Measurements from ENCODE around the gene MCFD2. TPM values are rescaled to one million over a fixed set of nuclear protein-coding genes. Genes with fewer than 3 reads are reported as not detected.

MCFD2 gene
- polyA plus RNA-seq, 1 donor (not counting 4 experiments of a cell fraction or from before 2014, with no cell fraction given) = 132 TPM

- H3K79me2 ChIP-seq (ENCODE audit: control insufficient read depth, insufficient read depth, low read length) = peaks cover 2% of the 10 kb centered on the region
- H3K36me3 ChIP-seq (ENCODE audit: control insufficient read depth in 2 of 2, extremely low read depth in 1 of 2, insufficient read depth in 2 of 2, low read length in 2 of 2) = peaks cover 9 to 14% of the 10 kb centered on the region in 2 experiments
- H3K27ac ChIP-seq (ENCODE audit: control insufficient read depth, insufficient read depth, low read length) = no peak overlapping the region
- H3K4me2 ChIP-seq (ENCODE audit: control insufficient read depth, extremely low read depth, insufficient read depth, low read depth, low read length) = no peak overlapping the region
- H3K9me3 ChIP-seq (ENCODE audit: control insufficient read depth, low read depth, low read length) = no peaks in the 10 kb centered on the region
- no peaks in the 10 kb centered on the region for H3K4me1 ChIP-seq (ENCODE audit: control insufficient read depth, extremely low read depth, insufficient read depth, low read length)
- H3K9ac ChIP-seq (ENCODE audit: control insufficient read depth, extremely low read depth, insufficient read depth, low read length) = no peak overlapping the region
- H3K27me3 ChIP-seq (ENCODE audit: control insufficient read depth, extremely low read depth, insufficient read depth, low read length) = no peaks in the 10 kb centered on the region
- FAIRE-seq = no peak
- no peaks in the 10 kb centered on the region for H4K20me1 ChIP-seq (ENCODE audit: control insufficient read depth, extremely low read depth, insufficient read depth, low read length)
- dilution Hi-C loops (cut with MboI; ENCODE audit: extremely low pct_ligation_motif_present, low sequenced_read_pairs) = no loop called here
- H3K4me3 ChIP-seq (ENCODE audit: control insufficient read depth in 2 of 3, extremely low read depth in 1 of 3, insufficient read depth in 2 of 3, low read depth in 1 of 3, low read length in 3 of 3) = no peak overlapping the region
- DNase-seq (ENCODE audit: low read depth, low spot score) = no peak
- no peaks in the 10 kb centered on the region for H3K9me1 ChIP-seq (ENCODE audit: control insufficient read depth, extremely low read depth, insufficient read depth, low read length)
- no peak for TF ChIP-seq CTCF (optimal IDR thresholded peaks at IDR 0.05 in 1 of 3, IDR thresholded peaks at IDR 0.05 in 1 of 3, conservative IDR thresholded peaks at IDR 0.05 in 1 of 3; ENCODE audit: extremely low read depth in 1 of 3, insufficient read depth in 2 of 3, low read length in 3 of 3)
- TF ChIP-seq EZH2 (IDR thresholded peaks at IDR 0.05; ENCODE audit: low read length) = no peak
- H2AFZ ChIP-seq (ENCODE audit: control insufficient read depth, low read length) = no peak overlapping the region
Measured at GRCh38 chr2:46902465-46902864, 13.1 kb downstream of the MCFD2 start.

- H3K4me2 ChIP-seq (ENCODE audit: control insufficient read depth, extremely low read depth, insufficient read depth, low read depth, low read length) = no peak overlapping the region
- no peak overlapping the region for H2AFZ ChIP-seq (ENCODE audit: control insufficient read depth, low read length)
- no peaks in the 10 kb centered on the region for H3K9me3 ChIP-seq (ENCODE audit: control insufficient read depth, low read depth, low read length)
- dilution Hi-C loops (cut with MboI; ENCODE audit: extremely low pct_ligation_motif_present, low sequenced_read_pairs) = no loop called here
- TF ChIP-seq CTCF (optimal IDR thresholded peaks at IDR 0.05 in 1 of 3, IDR thresholded peaks at IDR 0.05 in 1 of 3, conservative IDR thresholded peaks at IDR 0.05 in 1 of 3; ENCODE audit: extremely low read depth in 1 of 3, insufficient read depth in 2 of 3, low read length in 3 of 3) (no peak), EZH2 (IDR thresholded peaks at IDR 0.05; ENCODE audit: low read length) (no peak)
- FAIRE-seq (no peak), DNase-seq (ENCODE audit: low read depth, low spot score) (no peak)
- peaks cover 7 to 9% of the 10 kb centered on the region in 2 experiments for H3K36me3 ChIP-seq (ENCODE audit: control insufficient read depth in 2 of 2, extremely low read depth in 1 of 2, insufficient read depth in 2 of 2, low read length in 2 of 2)
- H3K9ac ChIP-seq (ENCODE audit: control insufficient read depth, extremely low read depth, insufficient read depth, low read length) = no peak overlapping the region
- H3K9me1 ChIP-seq (ENCODE audit: control insufficient read depth, extremely low read depth, insufficient read depth, low read length) = no peaks in the 10 kb centered on the region
- H3K27me3 ChIP-seq (ENCODE audit: control insufficient read depth, extremely low read depth, insufficient read depth, low read length) = no peaks in the 10 kb centered on the region
- no peak overlapping the region for H3K4me3 ChIP-seq (ENCODE audit: control insufficient read depth in 2 of 3, extremely low read depth in 1 of 3, insufficient read depth in 2 of 3, low read depth in 1 of 3, low read length in 3 of 3)
- H4K20me1 ChIP-seq (ENCODE audit: control insufficient read depth, extremely low read depth, insufficient read depth, low read length) = no peaks in the 10 kb centered on the region
- H3K27ac ChIP-seq (ENCODE audit: control insufficient read depth, insufficient read depth, low read length) = no peak overlapping the region
- no peaks in the 10 kb centered on the region for H3K79me2 ChIP-seq (ENCODE audit: control insufficient read depth, insufficient read depth, low read length)
- H3K4me1 ChIP-seq (ENCODE audit: control insufficient read depth, extremely low read depth, insufficient read depth, low read length) = no peaks in the 10 kb centered on the region
Measured at GRCh38 chr2:46901611-46902010, 14.0 kb downstream of the MCFD2 start.
